H9 (cell line): Measurements from ENCODE around the gene FAIM2. TPM values are rescaled to one million over a fixed set of nuclear protein-coding genes. Genes with fewer than 3 reads are reported as not detected.

Experiments used
- DNase-seq: peaks from one replicate; pipeline ENCODE4 v3.0.0-alpha.2; 2017
- H2AFZ ChIP-seq: one replicate; pipeline ENCODE4 v1.6.1; 2013; ENCODE audit warnings: mild to moderate bottlenecking, low read length, control low read depth, moderate library complexity
- H2AK5ac ChIP-seq: 2 replicates; pipeline ENCODE4 v1.6.1; 2013; ENCODE audit warnings: low read length, control low read depth, mixed read lengths; ENCODE audit not compliant: insufficient read length
- H2BK120ac ChIP-seq: one replicate; pipeline ENCODE4 v1.6.1; 2013; ENCODE audit warnings: low read depth, mild to moderate bottlenecking, low read length, control low read depth, inconsistent platforms; ENCODE audit not compliant: poor library complexity, severe bottlenecking
- H2BK12ac ChIP-seq: 2 replicates; pipeline ENCODE4 v1.6.1; 2013; ENCODE audit warnings: low read length, control low read depth, mixed read lengths, low read depth; ENCODE audit not compliant: insufficient read length
- H2BK15ac ChIP-seq: 2 replicates; pipeline ENCODE4 v1.6.1; 2013; ENCODE audit warnings: low read depth, low read length, control low read depth
- H2BK20ac ChIP-seq: one replicate; pipeline ENCODE4 v1.6.1; 2013; ENCODE audit warnings: low read depth, mild to moderate bottlenecking, low read length, control low read depth, inconsistent platforms; ENCODE audit not compliant: poor library complexity, severe bottlenecking
- H2BK5ac ChIP-seq: 2 replicates; pipeline ENCODE4 v1.6.1; 2013; ENCODE audit warnings: low read length, control low read depth, mixed read lengths; ENCODE audit not compliant: insufficient read length
- H3K14ac ChIP-seq: 2 replicates; pipeline ENCODE4 v1.6.1; 2013; ENCODE audit warnings: low read length, control low read depth; ENCODE audit not compliant: insufficient read depth
- H3K18ac ChIP-seq: 2 replicates; pipeline ENCODE4 v1.6.1; 2013; ENCODE audit warnings: low read depth, mild to moderate bottlenecking, mixed read lengths, low read length, control low read depth; ENCODE audit not compliant: insufficient read length
- H3K23ac ChIP-seq: 2 replicates; pipeline ENCODE4 v1.6.1; 2013; ENCODE audit warnings: low read length, control low read depth, mixed read lengths, low read depth; ENCODE audit not compliant: insufficient read length
- H3K23me2 ChIP-seq: 2 replicates; pipeline ENCODE4 v1.6.1; 2013; ENCODE audit warnings: low read depth, mild to moderate bottlenecking, mixed read lengths, low read length, control low read depth; ENCODE audit not compliant: insufficient read length, poor library complexity, severe bottlenecking
- H3K27ac ChIP-seq: 2 replicates; pipeline ENCODE4 v1.5.1; 2013; ENCODE audit warnings: low read length, control low read depth, mixed read lengths, low read depth; ENCODE audit not compliant: insufficient read length
- H3K27me3 ChIP-seq: 2 replicates; pipeline ENCODE4 v1.6.1; 2013; ENCODE audit warnings: low read length, control low read depth, inconsistent platforms; ENCODE audit not compliant: insufficient read depth
- H3K4ac ChIP-seq: 2 replicates; pipeline ENCODE4 v1.6.1; 2013; ENCODE audit warnings: low read depth, mild to moderate bottlenecking, control low read depth, inconsistent platforms, low read length, moderate library complexity
- H3K4me1 ChIP-seq: 2 replicates; pipeline ENCODE4 v1.6.1; 2013; ENCODE audit warnings: low read length, control low read depth, inconsistent platforms; ENCODE audit not compliant: insufficient read depth
- H3K4me2 ChIP-seq: 2 replicates; pipeline ENCODE4 v1.6.1; 2013; ENCODE audit warnings: low read length, control low read depth, mixed read lengths; ENCODE audit not compliant: insufficient read length, insufficient read depth
- H3K56ac ChIP-seq: 2 replicates; pipeline ENCODE4 v1.6.1; 2013; ENCODE audit warnings: low read depth, mild to moderate bottlenecking, mixed read lengths, low read length, control low read depth; ENCODE audit not compliant: insufficient read length
- H3K79me1 ChIP-seq: 2 replicates; pipeline ENCODE4 v1.6.1; 2013; ENCODE audit warnings: low read depth, mild to moderate bottlenecking, moderate library complexity, low read length, control low read depth, inconsistent platforms; ENCODE audit not compliant: insufficient read depth, poor library complexity, severe bottlenecking
- H3K79me2 ChIP-seq: 2 replicates; pipeline ENCODE4 v1.6.1; 2013; ENCODE audit warnings: low read length, control low read depth, inconsistent platforms; ENCODE audit not compliant: insufficient read depth
- H3K9ac ChIP-seq: 2 replicates; pipeline ENCODE4 v1.6.1; 2013; ENCODE audit warnings: low read length, control low read depth, mixed read lengths; ENCODE audit not compliant: insufficient read length; ENCODE audit errors: extremely low read depth
- H3K9me3 ChIP-seq: one replicate; pipeline ENCODE4 v1.6.1; 2013; ENCODE audit warnings: low read depth, low read length, inconsistent platforms; ENCODE audit not compliant: control insufficient read depth
- H3T11ph ChIP-seq: one replicate; pipeline ENCODE4 v1.6.1; 2013; ENCODE audit warnings: mild to moderate bottlenecking, low read length, control low read depth, inconsistent platforms
- H4K20me1 ChIP-seq: one replicate; pipeline ENCODE4 v1.6.1; 2013; ENCODE audit not compliant: control insufficient read depth, insufficient read length, insufficient read depth
- H4K5ac ChIP-seq: 2 replicates; pipeline ENCODE4 v1.6.1; 2013; ENCODE audit warnings: low read depth, mild to moderate bottlenecking, mixed read lengths, low read length, control low read depth; ENCODE audit not compliant: insufficient read length
- H4K8ac ChIP-seq: replicated peaks from 2 replicates; pipeline ENCODE4 v1.6.1; 2013; ENCODE audit warnings: low read length, control low read depth, mixed read lengths, low read depth; ENCODE audit not compliant: insufficient read length
- H4K91ac ChIP-seq: 2 replicates; pipeline ENCODE4 v1.6.1; 2013; ENCODE audit warnings: low read depth, mild to moderate bottlenecking, moderate library complexity, mixed read lengths, low read length, control low read depth; ENCODE audit not compliant: insufficient read length
- H3K27ac Mint-ChIP-seq, 3 experiments: 2 replicates in 2 of 3; 3 replicates in 1 of 3; pipeline ENCODE4 v1.8.0; 2020 to 2021; ENCODE audit warnings: mixed read lengths in 3 of 3, mild to moderate bottlenecking in 1 of 3, moderate library complexity in 1 of 3
- H3K27me3 Mint-ChIP-seq: 2 replicates; pipeline ENCODE4 v1.8.0; 2021; ENCODE audit warnings: low read depth, mild to moderate bottlenecking, moderate library complexity, mixed read lengths
- H3K36me3 Mint-ChIP-seq, 3 experiments: 2 replicates in 2 of 3; 3 replicates in 1 of 3; pipeline ENCODE4 v1.8.0; 2020 to 2021; ENCODE audit warnings: low read depth in 3 of 3, mixed read lengths in 3 of 3; ENCODE audit not compliant: insufficient read depth in 1 of 3
- H3K4me1 Mint-ChIP-seq, 2 experiments: 2 replicates each; pipeline ENCODE4 v1.8.0; 2020; ENCODE audit warnings: mixed read lengths in 2 of 2
- H3K4me3 Mint-ChIP-seq, 2 experiments: 2 replicates in 1 of 2; 3 replicates in 1 of 2; pipeline ENCODE4 v1.8.0; 2020 to 2021; ENCODE audit warnings: mild to moderate bottlenecking in 2 of 2, mixed read lengths in 2 of 2, moderate library complexity in 1 of 2
- H3K9me3 Mint-ChIP-seq, 2 experiments: 2 replicates in 1 of 2; 3 replicates in 1 of 2; pipeline ENCODE4 v1.8.0; 2020; ENCODE audit warnings: mild to moderate bottlenecking in 2 of 2, mixed read lengths in 2 of 2, moderate library complexity in 1 of 2
- WGBS: extraction: QIAGEN DNeasy Blood & Tissue Kit; methylation state at CpG from one replicate; pipeline ENCODE4 v1.1.7; 2013; ENCODE audit warnings: missing lambda C conversion rate, low lambda C conversion rate, mixed read lengths; ENCODE audit not compliant: insufficient read length; ENCODE audit errors: extremely low coverage; 5-methylcytosine and 5-hydroxymethylcytosine counted together
- total RNA-seq: library from RNA; stranded (reverse); gene quantifications from 2 replicates; pipeline ENCODE4 v1.2.1, GENCODE V29; 2021
- TF ChIP-seq, protein P1 (sequence below): fragments of 200-600 bp; sonication (generic); conservative IDR thresholded peaks from 3 replicates; pipeline ENCODE4 v1.8.0; 2021; ENCODE audit warnings: antibody characterized with exemption, mild to moderate bottlenecking

Gene FAIM2
- total RNA-seq, 1 experiment from 2014 or later: 0.42 TPM

DNA sequence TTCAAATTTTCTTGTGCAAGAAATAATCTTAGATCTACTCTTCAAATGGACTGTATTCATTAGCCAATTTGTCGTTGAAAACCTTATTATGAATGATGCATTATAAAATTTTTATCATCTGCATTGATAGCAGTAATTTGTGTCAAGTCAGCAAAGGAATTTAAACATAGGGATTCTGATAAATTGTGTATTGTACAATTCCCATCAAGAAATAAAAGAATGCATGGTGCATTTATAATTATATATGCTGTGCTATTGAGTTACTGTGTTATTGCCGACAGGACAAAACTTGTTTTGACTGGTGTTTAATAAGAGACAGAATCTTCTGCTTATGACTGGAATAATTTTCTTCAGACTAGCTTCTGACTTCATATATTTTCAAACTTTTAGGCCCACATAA lies 57.7 kb downstream of the FAIM2 start:
- no peak overlapping the region for H2BK20ac ChIP-seq
- no peaks in the 10 kb centered on the region for H3K36me3 Mint-ChIP-seq
- peaks cover 31% of the 10 kb centered on the region for H3K27me3 Mint-ChIP-seq
- H2BK12ac ChIP-seq: no peak overlapping the region
- H3K14ac ChIP-seq: no peak overlapping the region
- no peaks in the 10 kb centered on the region for H4K20me1 ChIP-seq
- no peaks in the 10 kb centered on the region for H3K4me1 ChIP-seq
- H3K23ac ChIP-seq: no peak overlapping the region
- no peak overlapping the region for H3T11ph ChIP-seq
- H3K9ac ChIP-seq: no peak overlapping the region
- no peak overlapping the region for H3K4me3 Mint-ChIP-seq
- no peak overlapping the region for H2AFZ ChIP-seq
- no peak overlapping the region for H2BK5ac ChIP-seq
- H3K56ac ChIP-seq: no peak overlapping the region
- H3K79me2 ChIP-seq: no peaks in the 10 kb centered on the region
- peaks cover 14 to 15% of the 10 kb centered on the region in 2 experiments for H3K4me1 Mint-ChIP-seq
- no peaks in the 10 kb centered on the region for H3K79me1 ChIP-seq
- TF ChIP-seq, protein P1, sequence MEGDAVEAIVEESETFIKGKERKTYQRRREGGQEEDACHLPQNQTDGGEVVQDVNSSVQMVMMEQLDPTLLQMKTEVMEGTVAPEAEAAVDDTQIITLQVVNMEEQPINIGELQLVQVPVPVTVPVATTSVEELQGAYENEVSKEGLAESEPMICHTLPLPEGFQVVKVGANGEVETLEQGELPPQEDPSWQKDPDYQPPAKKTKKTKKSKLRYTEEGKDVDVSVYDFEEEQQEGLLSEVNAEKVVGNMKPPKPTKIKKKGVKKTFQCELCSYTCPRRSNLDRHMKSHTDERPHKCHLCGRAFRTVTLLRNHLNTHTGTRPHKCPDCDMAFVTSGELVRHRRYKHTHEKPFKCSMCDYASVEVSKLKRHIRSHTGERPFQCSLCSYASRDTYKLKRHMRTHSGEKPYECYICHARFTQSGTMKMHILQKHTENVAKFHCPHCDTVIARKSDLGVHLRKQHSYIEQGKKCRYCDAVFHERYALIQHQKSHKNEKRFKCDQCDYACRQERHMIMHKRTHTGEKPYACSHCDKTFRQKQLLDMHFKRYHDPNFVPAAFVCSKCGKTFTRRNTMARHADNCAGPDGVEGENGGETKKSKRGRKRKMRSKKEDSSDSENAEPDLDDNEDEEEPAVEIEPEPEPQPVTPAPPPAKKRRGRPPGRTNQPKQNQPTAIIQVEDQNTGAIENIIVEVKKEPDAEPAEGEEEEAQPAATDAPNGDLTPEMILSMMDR: no peak
- H4K91ac ChIP-seq: no peak overlapping the region
- H3K18ac ChIP-seq: no peak overlapping the region
- no peak overlapping the region for H4K8ac ChIP-seq
- H4K5ac ChIP-seq: no peak overlapping the region
- DNase-seq: no peak
- no peak overlapping the region for H3K4me2 ChIP-seq
- H2BK120ac ChIP-seq: no peak overlapping the region
- no peak overlapping the region for H3K27ac Mint-ChIP-seq
- no peak overlapping the region for H3K4ac ChIP-seq
- no peaks in the 10 kb centered on the region for H3K9me3 ChIP-seq
- no peak overlapping the region for H3K27ac ChIP-seq
- H3K27me3 ChIP-seq: no peaks in the 10 kb centered on the region
- H2BK15ac ChIP-seq: no peak overlapping the region
- no peaks in the 10 kb centered on the region for H3K9me3 Mint-ChIP-seq
- WGBS: no CpG with 5 or more reads among the region's 2 CpGs
- no peak overlapping the region for H2AK5ac ChIP-seq
- H3K23me2 ChIP-seq: peaks cover 10% of the 10 kb centered on the region
